HFF-Myc (cell line): ENCODE data around the gene SERGEF.

Source experiments
- DNase-seq: peaks from one replicate; pipeline ENCODE4 v3.0.0-alpha.2; 2011; ENCODE audit warnings: low read depth; ENCODE audit errors: extremely low read depth
- H3K4me3 ChIP-seq: replicated peaks from 2 replicates; pipeline ENCODE4 v1.5.1; 2011; ENCODE audit warnings: low read depth, mild to moderate bottlenecking, control low read depth, low read length
- CTCF ChIP-seq: IDR thresholded peaks from 2 replicates; pipeline ENCODE4 v1.5.1; 2012; ENCODE audit warnings: mild to moderate bottlenecking, low read depth, low read length, control low read depth; ENCODE audit errors: missing control alignments

SERGEF gene

GRCh38 chr11:17813391-17814059, 199.3 kb downstream of the SERGEF start:
- no peak for TF ChIP-seq CTCF
- no peak overlapping the region for H3K4me3 ChIP-seq
- no peak for DNase-seq

- no peak overlapping the region for H3K4me3 ChIP-seq
- TF ChIP-seq CTCF = no peak
- no peak for DNase-seq
Measured at GRCh38 chr11:17812865-17813187, 200.0 kb downstream of the SERGEF start.

- H3K4me3 ChIP-seq = no peak overlapping the region
- no peak for DNase-seq
- TF ChIP-seq CTCF = no peak
Measured at GRCh38 chr11:17812091-17812864, 200.6 kb downstream of the SERGEF start.

DNA sequence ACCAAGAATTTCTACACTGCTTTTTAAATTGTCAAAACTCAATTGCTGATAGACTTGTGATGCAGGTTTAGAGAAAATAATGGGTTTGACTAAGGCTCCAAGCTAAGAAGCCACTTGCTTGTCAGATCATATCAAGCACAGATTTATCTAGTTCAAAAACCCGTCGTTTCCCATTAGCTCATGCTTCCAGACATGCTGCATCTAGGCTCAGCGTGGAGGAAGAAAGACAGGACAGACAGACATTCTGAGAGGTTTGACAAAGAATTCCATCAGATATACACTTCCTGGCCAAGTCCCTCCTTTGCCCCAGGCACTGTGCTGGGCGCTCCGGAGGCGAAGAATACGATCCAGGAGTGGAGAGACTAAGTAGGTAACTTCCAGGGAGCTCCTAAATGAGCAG, 201.5 kb downstream of the SERGEF start:
- no peak for TF ChIP-seq CTCF
- DNase-seq = no peak

DNA sequence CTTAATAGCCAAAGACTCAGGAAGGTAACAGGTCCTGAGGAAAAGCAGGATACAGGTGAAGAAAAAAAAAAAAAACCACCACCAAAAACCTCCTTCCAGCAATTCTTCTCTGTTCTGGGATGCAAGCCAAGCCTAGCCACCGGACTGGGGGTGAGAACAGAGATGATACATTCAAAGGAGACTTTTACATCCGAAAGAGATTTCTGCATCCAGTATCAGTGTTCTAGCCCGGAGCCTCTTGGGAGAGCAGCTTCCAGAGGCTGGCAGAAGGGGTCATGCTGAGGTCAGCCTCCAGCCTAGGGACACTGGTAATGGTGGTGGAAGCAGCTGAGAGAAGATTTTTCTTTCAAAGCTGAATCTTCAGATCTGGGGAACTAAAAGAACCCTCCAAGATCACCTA, 202.1 kb downstream of the SERGEF start:
- DNase-seq = peak; percentile 14
- no peak overlapping the region for H3K4me3 ChIP-seq
- no peak for TF ChIP-seq CTCF

More for the DNA sequence above, 201.5 kb downstream of the SERGEF start:
- H3K4me3 ChIP-seq = no peak overlapping the region

- no peak overlapping the region for H3K4me3 ChIP-seq
- TF ChIP-seq CTCF = no peak
Measured at GRCh38 chr11:17810041-17810440, 202.8 kb downstream of the SERGEF start.

More at GRCh38 chr11:17810041-17810440, 202.8 kb downstream of the SERGEF start:
- no peak for DNase-seq
